ENCODE measurements around the gene CAPN15. TPM values are rescaled to one million over a fixed set of nuclear protein-coding genes. Genes with fewer than 3 reads are reported as not detected.

The CAPN15 gene
- total RNA-seq, 1 donor from 2014 or later = 31.9 TPM

GRCh38 chr16:561957-562938, 34.7 kb downstream of the CAPN15 start:
- no peaks in the 10 kb centered on the region for H3K36me3 ChIP-seq (ENCODE audit: control insufficient read depth, insufficient read depth, low read length)
- FAIRE-seq (no peak), DNase-seq (ENCODE audit: low read depth) (no peak)
- H3K27me3 ChIP-seq (ENCODE audit: control insufficient read depth, insufficient read depth, low read length) = peaks cover 17% of the 10 kb centered on the region
- no peak overlapping the region for H3K4me3 ChIP-seq (ENCODE audit: low read depth, low read length)
- TF ChIP-seq, protein P1, sequence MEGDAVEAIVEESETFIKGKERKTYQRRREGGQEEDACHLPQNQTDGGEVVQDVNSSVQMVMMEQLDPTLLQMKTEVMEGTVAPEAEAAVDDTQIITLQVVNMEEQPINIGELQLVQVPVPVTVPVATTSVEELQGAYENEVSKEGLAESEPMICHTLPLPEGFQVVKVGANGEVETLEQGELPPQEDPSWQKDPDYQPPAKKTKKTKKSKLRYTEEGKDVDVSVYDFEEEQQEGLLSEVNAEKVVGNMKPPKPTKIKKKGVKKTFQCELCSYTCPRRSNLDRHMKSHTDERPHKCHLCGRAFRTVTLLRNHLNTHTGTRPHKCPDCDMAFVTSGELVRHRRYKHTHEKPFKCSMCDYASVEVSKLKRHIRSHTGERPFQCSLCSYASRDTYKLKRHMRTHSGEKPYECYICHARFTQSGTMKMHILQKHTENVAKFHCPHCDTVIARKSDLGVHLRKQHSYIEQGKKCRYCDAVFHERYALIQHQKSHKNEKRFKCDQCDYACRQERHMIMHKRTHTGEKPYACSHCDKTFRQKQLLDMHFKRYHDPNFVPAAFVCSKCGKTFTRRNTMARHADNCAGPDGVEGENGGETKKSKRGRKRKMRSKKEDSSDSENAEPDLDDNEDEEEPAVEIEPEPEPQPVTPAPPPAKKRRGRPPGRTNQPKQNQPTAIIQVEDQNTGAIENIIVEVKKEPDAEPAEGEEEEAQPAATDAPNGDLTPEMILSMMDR (IDR thresholded peaks at IDR 0.05; ENCODE audit: insufficient read depth, low read length, severe bottlenecking) = no peak

GRCh38 chr16:563072-563644, 35.6 kb downstream of the CAPN15 start:
- H3K36me3 ChIP-seq (ENCODE audit: control insufficient read depth, insufficient read depth, low read length) = no peaks in the 10 kb centered on the region
- FAIRE-seq (no peak), DNase-seq (ENCODE audit: low read depth) (no peak)
- H3K27me3 ChIP-seq (ENCODE audit: control insufficient read depth, insufficient read depth, low read length) = peaks cover 17% of the 10 kb centered on the region
- H3K4me3 ChIP-seq (ENCODE audit: low read depth, low read length) = no peak overlapping the region
- TF ChIP-seq, protein P1 (IDR thresholded peaks at IDR 0.05; ENCODE audit: insufficient read depth, low read length, severe bottlenecking) = no peak

GRCh38 chr16:564690-565418, 37.3 kb downstream of the CAPN15 start:
- FAIRE-seq (no peak), DNase-seq (ENCODE audit: low read depth) (no peak)
- Histone ChIP-seq H3K4me3 (ENCODE audit: low read depth, low read length) (no peak overlapping the region), H3K27me3 (ENCODE audit: control insufficient read depth, insufficient read depth, low read length) (peaks cover 9% of the 10 kb centered on the region), H3K36me3 (ENCODE audit: control insufficient read depth, insufficient read depth, low read length) (no peaks in the 10 kb centered on the region)
- TF ChIP-seq, protein P1 (IDR thresholded peaks at IDR 0.05; ENCODE audit: insufficient read depth, low read length, severe bottlenecking) = no peak

GRCh38 chr16:565419-566330, 38.2 kb downstream of the CAPN15 start:
- Histone ChIP-seq H3K27me3 (ENCODE audit: control insufficient read depth, insufficient read depth, low read length) (peaks cover 9% of the 10 kb centered on the region), H3K4me3 (ENCODE audit: low read depth, low read length) (no peak overlapping the region), H3K36me3 (ENCODE audit: control insufficient read depth, insufficient read depth, low read length) (no peaks in the 10 kb centered on the region)
- TF ChIP-seq, protein P1 (IDR thresholded peaks at IDR 0.05; ENCODE audit: insufficient read depth, low read length, severe bottlenecking) = no peak
- DNase-seq (ENCODE audit: low read depth) (no peak), FAIRE-seq (no peak)

Measured in bronchial epithelial cell (primary cell).